Measurements from ENCODE around the gene NHS.

DNA sequence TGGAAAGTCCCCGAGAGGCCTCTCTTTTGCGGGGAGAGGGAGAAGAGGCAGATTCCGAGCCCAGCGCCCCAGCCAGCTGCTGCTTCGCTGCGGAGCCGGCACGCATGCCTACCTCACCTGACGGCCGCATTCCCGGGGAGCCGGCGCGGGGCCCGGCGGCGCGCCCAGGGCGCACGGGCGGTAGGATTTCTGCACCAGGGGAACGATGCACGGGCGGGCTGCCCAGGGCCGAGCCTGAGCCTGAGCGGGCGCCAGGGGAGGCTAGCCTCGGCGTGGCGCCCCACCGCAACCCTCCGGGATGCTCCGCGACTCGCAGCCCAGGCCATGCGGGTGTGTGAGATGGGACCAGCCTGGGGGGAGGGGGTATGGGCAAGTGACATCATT, 281.0 kb downstream of the NHS start:
- TF ChIP-seq, protein P1, sequence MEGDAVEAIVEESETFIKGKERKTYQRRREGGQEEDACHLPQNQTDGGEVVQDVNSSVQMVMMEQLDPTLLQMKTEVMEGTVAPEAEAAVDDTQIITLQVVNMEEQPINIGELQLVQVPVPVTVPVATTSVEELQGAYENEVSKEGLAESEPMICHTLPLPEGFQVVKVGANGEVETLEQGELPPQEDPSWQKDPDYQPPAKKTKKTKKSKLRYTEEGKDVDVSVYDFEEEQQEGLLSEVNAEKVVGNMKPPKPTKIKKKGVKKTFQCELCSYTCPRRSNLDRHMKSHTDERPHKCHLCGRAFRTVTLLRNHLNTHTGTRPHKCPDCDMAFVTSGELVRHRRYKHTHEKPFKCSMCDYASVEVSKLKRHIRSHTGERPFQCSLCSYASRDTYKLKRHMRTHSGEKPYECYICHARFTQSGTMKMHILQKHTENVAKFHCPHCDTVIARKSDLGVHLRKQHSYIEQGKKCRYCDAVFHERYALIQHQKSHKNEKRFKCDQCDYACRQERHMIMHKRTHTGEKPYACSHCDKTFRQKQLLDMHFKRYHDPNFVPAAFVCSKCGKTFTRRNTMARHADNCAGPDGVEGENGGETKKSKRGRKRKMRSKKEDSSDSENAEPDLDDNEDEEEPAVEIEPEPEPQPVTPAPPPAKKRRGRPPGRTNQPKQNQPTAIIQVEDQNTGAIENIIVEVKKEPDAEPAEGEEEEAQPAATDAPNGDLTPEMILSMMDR (IDR thresholded peaks at IDR 0.05 in 4 of 5, conservative IDR thresholded peaks at IDR 0.05 in 1 of 5) = no peak
- no peak for TF ChIP-seq POLR2A (IDR thresholded peaks at IDR 0.05)
